Right atrium auricular region (tissue), 2 donors: Measurements from ENCODE around the gene EXOC4. TPM values are rescaled to one million over a fixed set of nuclear protein-coding genes. Genes with fewer than 3 reads are reported as not detected.

Source experiments
- DNase-seq: peaks from one replicate; pipeline ENCODE4 v3.0.0-alpha.2; 2019; ENCODE audit warnings: low spot score
- H3K27ac ChIP-seq, 2 donors: fragments of 200-600 bp; sonication (generic); 1 replicate in 1 of 2; 2 replicates in 1 of 2; pipeline ENCODE4 v1.5.1; 2016 to 2019
- H3K27me3 ChIP-seq, 2 donors: fragments of 200-600 bp; sonication (generic); one replicate each; pipeline versions ENCODE4 v1.5.1 to v1.6.0; 2017 to 2019
- H3K36me3 ChIP-seq: fragments of 200-600 bp; sonication (generic); one replicate; pipeline ENCODE4 v1.5.1; 2016
- H3K4me1 ChIP-seq, 2 donors: fragments of 200-600 bp; sonication (generic); one replicate each; pipeline versions ENCODE4 v1.5.1 to v1.6.0; 2017 to 2019
- H3K4me3 ChIP-seq, 2 donors: fragments of 200-600 bp; sonication (generic); 1 replicate in 1 of 2; 2 replicates in 1 of 2; pipeline ENCODE4 v1.5.1; 2017 to 2019; ENCODE audit warnings: mild to moderate bottlenecking in 1 of 2, moderate library complexity in 1 of 2
- H3K9me3 ChIP-seq, 2 donors: fragments of 200-600 bp; sonication (generic); one replicate each; pipeline ENCODE4 v1.5.1; 2019
- total RNA-seq, 2 donors: library from RNA; depleted of rRNA; stranded (reverse); fragments of >200 nt; gene quantifications; one replicate each; pipeline ENCODE4 v1.1.0, GENCODE V29; 2016
- TF ChIP-seq, protein P1 (sequence below), 2 donors: fragments of 200-600 bp; sonication (generic); IDR thresholded peaks; one replicate each; pipeline ENCODE4 v1.5.1; 2019; ENCODE audit warnings: antibody characterized with exemption in 2 of 2

EXOC4 gene
- total RNA-seq, 2 donors from 2014 or later, result 24.7 to 30.6 TPM

DNA sequence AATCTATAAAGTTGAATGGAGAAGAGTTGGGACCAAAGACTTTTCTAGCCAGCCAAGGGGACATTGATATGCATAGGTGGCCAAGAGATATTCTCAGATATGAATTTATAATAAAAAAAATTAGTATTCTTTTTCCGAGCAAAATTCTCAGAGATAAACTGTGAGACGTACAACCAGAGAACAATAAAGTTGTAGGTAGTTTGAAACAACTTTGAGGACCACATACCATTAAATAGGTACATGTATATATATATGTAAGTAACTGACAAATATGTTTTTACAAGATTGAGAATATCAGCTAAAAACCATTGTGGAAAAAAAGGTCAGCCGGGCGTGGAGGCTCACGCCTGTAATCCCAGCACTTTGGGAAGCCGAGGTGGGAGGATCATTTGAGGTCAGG, 56.5 kb downstream of the EXOC4 start:
- Histone ChIP-seq H3K4me1 (peaks cover 0 to 7% of the 10 kb centered on the region in 2 donors), H3K27ac (no peak overlapping the region), H3K36me3 (peaks cover 16% of the 10 kb centered on the region), H3K9me3 (no peaks in the 10 kb centered on the region), H3K4me3 (no peak overlapping the region), H3K27me3 (no peaks in the 10 kb centered on the region)
- DNase-seq, result no peak
- TF ChIP-seq, protein P1, sequence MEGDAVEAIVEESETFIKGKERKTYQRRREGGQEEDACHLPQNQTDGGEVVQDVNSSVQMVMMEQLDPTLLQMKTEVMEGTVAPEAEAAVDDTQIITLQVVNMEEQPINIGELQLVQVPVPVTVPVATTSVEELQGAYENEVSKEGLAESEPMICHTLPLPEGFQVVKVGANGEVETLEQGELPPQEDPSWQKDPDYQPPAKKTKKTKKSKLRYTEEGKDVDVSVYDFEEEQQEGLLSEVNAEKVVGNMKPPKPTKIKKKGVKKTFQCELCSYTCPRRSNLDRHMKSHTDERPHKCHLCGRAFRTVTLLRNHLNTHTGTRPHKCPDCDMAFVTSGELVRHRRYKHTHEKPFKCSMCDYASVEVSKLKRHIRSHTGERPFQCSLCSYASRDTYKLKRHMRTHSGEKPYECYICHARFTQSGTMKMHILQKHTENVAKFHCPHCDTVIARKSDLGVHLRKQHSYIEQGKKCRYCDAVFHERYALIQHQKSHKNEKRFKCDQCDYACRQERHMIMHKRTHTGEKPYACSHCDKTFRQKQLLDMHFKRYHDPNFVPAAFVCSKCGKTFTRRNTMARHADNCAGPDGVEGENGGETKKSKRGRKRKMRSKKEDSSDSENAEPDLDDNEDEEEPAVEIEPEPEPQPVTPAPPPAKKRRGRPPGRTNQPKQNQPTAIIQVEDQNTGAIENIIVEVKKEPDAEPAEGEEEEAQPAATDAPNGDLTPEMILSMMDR (IDR thresholded peaks at IDR 0.05), result no peak

DNA sequence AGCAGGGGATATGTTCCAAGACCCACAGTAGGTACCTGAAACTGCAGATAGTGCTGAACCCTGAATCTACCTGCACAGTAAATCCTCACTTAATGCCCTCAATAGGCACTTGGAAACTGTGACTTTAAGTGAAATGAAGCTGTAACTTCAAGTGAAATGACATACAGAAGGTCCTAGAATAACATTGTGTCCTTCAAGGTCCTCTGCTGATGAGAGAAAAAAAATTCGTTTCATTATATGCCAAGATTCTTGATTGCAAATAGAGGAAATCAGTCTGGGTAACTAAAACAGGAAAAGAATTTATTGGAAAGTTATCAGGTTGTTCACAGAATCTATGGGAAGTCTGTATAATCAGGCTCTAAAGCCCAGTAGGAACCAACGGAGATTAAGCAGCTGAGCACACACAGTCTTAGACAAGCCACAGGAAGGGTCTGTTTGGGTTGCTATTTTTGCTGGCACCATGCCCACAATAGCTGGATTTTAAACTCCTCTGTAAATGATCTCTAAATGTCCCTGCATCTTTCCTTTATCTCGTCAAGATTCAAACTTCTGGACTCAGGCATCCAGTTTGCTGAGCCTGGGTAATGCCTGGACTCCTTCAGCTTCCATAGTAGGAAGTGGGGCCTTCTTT, 57.5 kb downstream of the EXOC4 start:
- TF ChIP-seq, protein P1 (IDR thresholded peaks at IDR 0.05), result no peak
- H3K9me3 ChIP-seq, result no peaks in the 10 kb centered on the region
- peaks cover 16% of the 10 kb centered on the region for H3K36me3 ChIP-seq
- H3K27me3 ChIP-seq, result no peaks in the 10 kb centered on the region
- no peak for DNase-seq
- H3K4me1 ChIP-seq, result peaks cover 0 to 5% of the 10 kb centered on the region in 2 donors
- no peak overlapping the region for H3K27ac ChIP-seq
- no peak overlapping the region for H3K4me3 ChIP-seq

DNA sequence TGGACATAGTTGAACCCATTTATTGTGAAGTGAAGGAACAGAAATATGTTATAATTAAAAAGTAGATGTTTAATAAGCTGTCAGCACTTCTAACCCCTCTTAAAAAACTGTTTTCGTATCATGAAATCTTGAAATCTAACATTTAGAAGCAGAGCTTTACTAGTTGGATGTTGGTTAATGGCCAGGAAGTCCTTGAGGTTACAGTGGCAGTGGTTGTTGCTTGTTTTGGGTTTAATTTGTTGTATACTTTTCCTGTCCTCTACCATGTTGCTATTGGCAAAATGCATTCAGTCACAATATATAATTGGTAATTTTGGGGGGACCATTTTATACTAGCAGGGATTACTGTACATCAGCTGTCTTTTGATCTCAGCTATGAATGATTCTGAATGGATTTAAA, 60.7 kb downstream of the EXOC4 start:
- TF ChIP-seq, protein P1 (IDR thresholded peaks at IDR 0.05), result no peak
- Histone ChIP-seq H3K27ac (no peak overlapping the region), H3K27me3 (no peaks in the 10 kb centered on the region), H3K4me3 (no peak overlapping the region), H3K36me3 (no peaks in the 10 kb centered on the region), H3K4me1 (peaks cover 0 to 5% of the 10 kb centered on the region in 2 donors), H3K9me3 (no peaks in the 10 kb centered on the region)
- DNase-seq, result no peak

DNA sequence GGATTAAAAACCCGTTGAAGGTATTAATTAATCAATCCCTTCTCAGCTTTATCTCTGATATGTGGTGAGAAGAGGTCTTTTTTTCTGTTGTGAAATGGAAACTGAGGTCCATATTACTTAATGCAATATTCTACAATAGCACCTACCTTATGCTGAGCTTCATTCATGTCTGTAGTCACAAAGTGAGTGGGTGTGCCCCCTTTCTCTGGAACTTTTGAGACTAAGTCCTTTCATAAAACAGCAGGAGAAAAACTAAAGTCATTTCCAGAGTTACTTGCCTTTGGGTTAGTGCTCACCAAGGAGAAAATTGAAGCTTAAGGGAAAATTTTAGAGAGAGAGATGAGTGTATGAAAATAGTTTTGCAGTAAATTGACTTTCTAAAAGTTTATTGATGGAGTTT, 61.2 kb downstream of the EXOC4 start:
- no peak for DNase-seq
- Histone ChIP-seq H3K4me3 (no peak overlapping the region), H3K27me3 (no peaks in the 10 kb centered on the region), H3K36me3 (no peaks in the 10 kb centered on the region), H3K9me3 (no peaks in the 10 kb centered on the region), H3K4me1 (peaks cover 0 to 5% of the 10 kb centered on the region in 2 donors), H3K27ac (no peak overlapping the region)
- TF ChIP-seq, protein P1 (IDR thresholded peaks at IDR 0.05), result no peak

DNA sequence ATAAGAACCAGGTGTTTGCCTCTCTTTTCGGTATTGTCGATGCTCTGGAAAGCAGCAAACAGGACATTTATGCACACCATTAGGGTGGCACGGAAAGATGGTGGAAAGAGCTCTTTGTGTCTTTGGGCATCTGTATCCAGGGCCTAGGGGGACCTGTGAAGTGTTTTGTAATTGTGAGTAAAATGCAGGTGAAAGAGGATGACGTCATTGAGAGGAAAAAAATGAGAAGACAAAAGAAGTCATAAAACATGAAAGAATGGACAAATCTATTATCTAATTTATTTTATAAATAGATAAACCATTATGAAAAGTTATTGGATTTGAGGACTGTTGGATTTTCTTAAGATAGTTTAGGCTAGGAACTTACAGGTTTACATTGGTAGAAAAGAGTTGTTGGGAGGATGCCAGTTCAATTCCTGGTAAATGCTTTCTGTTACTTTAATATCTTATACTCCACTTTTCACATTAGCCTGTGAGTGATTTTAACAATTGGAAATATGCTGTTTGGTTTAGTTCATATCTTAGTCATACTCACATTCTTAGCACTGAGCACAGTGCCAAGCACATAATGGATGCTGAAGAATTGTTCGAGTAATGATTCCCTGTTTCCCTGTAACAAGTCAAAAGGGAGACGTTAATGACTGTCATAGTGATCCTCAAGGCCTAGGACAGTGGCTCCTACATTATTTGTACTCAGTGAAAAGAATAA, 62.6 kb downstream of the EXOC4 start:
- Histone ChIP-seq H3K9me3 (no peaks in the 10 kb centered on the region), H3K27me3 (no peaks in the 10 kb centered on the region), H3K27ac (no peak overlapping the region), H3K4me1 (no peaks in the 10 kb centered on the region), H3K4me3 (no peak overlapping the region), H3K36me3 (peaks cover 5% of the 10 kb centered on the region)
- DNase-seq, result no peak
- TF ChIP-seq, protein P1 (IDR thresholded peaks at IDR 0.05), result no peak
